Measurements from ENCODE around the gene RAB3C. TPM values are rescaled to one million over a fixed set of nuclear protein-coding genes. Genes with fewer than 3 reads are reported as not detected.

Gene RAB3C
- total RNA-seq, 2 experiments from 2014 or later = not detected

DNA sequence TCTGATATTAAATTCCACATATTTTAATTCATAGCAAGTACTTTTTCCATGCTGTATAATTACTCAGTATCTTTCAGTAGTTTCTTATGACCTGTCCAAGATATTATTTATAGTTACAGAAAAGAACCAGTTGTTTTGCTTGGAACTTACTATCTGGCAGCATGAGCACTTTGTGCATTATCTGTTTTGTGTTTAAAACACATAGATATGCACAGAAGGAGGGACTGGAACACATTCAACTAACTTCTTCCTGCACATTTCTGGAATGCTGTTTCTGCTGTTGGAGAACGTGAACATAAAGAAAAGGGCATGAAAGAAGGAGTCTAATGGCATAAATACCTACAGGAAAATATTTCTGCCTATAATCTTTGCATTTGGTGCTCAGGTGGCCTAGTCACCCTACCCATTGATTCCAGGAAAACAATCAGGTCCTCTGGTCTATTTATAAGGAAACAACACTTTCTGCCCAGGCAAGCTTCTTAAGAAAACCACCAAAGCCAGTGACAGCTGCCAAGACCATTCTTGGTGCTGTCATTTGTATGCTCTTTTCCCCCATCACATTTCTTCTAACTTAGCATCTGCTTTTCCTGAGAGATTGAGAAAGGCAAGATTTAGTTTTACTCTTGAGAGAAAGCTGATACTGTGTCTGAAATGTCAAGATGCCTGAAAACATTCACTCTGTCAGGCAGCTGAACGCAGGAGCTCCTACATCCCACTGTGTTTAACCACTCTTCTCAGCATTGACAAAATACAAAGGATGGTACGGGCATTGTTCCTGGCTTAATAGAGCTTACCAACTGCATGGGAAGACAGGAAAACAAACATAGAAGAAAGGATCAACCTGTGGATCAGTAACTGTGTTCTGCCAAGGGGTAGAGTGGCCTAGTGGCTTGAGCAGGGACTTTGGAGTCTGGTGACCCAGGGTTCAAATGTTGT, 40.3 kb downstream of the RAB3C start:
- no peak overlapping the region for H3K27ac Mint-ChIP-seq
- no peaks in the 10 kb centered on the region for H3K9me3 Mint-ChIP-seq
- H3K4me1 Mint-ChIP-seq (ENCODE audit: low read depth) = no peaks in the 10 kb centered on the region
- TF ChIP-seq, protein P1, sequence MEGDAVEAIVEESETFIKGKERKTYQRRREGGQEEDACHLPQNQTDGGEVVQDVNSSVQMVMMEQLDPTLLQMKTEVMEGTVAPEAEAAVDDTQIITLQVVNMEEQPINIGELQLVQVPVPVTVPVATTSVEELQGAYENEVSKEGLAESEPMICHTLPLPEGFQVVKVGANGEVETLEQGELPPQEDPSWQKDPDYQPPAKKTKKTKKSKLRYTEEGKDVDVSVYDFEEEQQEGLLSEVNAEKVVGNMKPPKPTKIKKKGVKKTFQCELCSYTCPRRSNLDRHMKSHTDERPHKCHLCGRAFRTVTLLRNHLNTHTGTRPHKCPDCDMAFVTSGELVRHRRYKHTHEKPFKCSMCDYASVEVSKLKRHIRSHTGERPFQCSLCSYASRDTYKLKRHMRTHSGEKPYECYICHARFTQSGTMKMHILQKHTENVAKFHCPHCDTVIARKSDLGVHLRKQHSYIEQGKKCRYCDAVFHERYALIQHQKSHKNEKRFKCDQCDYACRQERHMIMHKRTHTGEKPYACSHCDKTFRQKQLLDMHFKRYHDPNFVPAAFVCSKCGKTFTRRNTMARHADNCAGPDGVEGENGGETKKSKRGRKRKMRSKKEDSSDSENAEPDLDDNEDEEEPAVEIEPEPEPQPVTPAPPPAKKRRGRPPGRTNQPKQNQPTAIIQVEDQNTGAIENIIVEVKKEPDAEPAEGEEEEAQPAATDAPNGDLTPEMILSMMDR (IDR thresholded peaks at IDR 0.05) = no peak
- H3K27me3 Mint-ChIP-seq = no peaks in the 10 kb centered on the region
- intact Hi-C loops (cut with DNase I, micrococcal nuclease) = no loop called here
- H3K4me3 Mint-ChIP-seq = no peak overlapping the region
- Histone ChIP-seq H3K27ac (ENCODE audit: low read depth in 1 of 2, low read length in 2 of 2) (no peak overlapping the region), H3K4me3 (ENCODE audit: low read length) (no peak overlapping the region), H3K27me3 (ENCODE audit: control insufficient read depth in 1 of 2, insufficient read depth in 2 of 2, low read length in 2 of 2) (no peaks in the 10 kb centered on the region), H3K9me3 (ENCODE audit: control insufficient read depth in 1 of 2, insufficient read depth in 1 of 2, low read length in 2 of 2) (no peaks in the 10 kb centered on the region), H3K36me3 (ENCODE audit: insufficient read depth, low read length) (no peaks in the 10 kb centered on the region), H3K4me1 (ENCODE audit: insufficient read depth, low read length) (no peaks in the 10 kb centered on the region)
- no peaks in the 10 kb centered on the region for H3K36me3 Mint-ChIP-seq (ENCODE audit: low read depth)
- ChIA-PET POLR2A (no interaction called here), CTCF (no interaction called here)
- DNase-seq (no peak), ATAC-seq (ENCODE audit: poor library complexity) (no peak)

DNA sequence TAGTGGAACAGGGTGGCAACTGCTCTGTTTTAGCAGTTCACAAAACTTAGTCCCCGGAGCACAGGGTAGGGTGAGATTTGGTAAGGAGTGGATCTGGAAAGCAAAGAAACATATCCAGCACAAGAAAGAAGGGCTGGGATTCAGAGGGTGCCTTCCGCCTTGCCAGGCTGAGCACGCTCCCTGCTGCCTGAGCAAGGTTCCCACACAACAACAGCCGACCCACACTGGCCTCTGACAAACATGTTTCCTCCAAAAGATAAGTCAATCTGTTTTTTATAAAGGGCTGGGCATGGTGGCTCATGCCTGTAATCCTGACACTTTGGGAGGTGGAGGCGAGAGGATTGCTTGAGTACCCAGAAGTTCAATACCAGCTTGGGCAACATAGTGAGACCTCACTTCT, 45.8 kb downstream of the RAB3C start:
- CTCF ChIA-PET = interaction anchor here (0.6 to 0.7 kb wide), 2 partner anchors 104 to 926 kb away, joined by 3 read pairs; no protein-coding TSS in a partner anchor
- POLR2A ChIA-PET = interaction anchor here (0.9 kb wide), 1 partner anchor 10 kb away, joined by 4 read pairs; no protein-coding TSS in a partner anchor
- no peak for DNase-seq
- Histone ChIP-seq H3K4me3 (ENCODE audit: low read length) (no peak overlapping the region), H3K27ac (ENCODE audit: low read depth in 1 of 2, low read length in 2 of 2) (no peak overlapping the region), H3K9me3 (ENCODE audit: control insufficient read depth in 1 of 2, insufficient read depth in 1 of 2, low read length in 2 of 2) (no peaks in the 10 kb centered on the region), H3K36me3 (ENCODE audit: insufficient read depth, low read length) (no peaks in the 10 kb centered on the region), H3K27me3 (ENCODE audit: control insufficient read depth in 1 of 2, insufficient read depth in 2 of 2, low read length in 2 of 2) (no peaks in the 10 kb centered on the region), H3K4me1 (ENCODE audit: insufficient read depth, low read length) (no peaks in the 10 kb centered on the region)
- H3K36me3 Mint-ChIP-seq (ENCODE audit: low read depth) = no peaks in the 10 kb centered on the region
- H3K27ac Mint-ChIP-seq = no peak overlapping the region
- no peaks in the 10 kb centered on the region for H3K4me1 Mint-ChIP-seq (ENCODE audit: low read depth)
- no peak for ATAC-seq (ENCODE audit: poor library complexity)
- intact Hi-C loops (cut with DNase I, micrococcal nuclease) = no loop called here
- H3K27me3 Mint-ChIP-seq = no peaks in the 10 kb centered on the region
- no peaks in the 10 kb centered on the region for H3K9me3 Mint-ChIP-seq
- H3K4me3 Mint-ChIP-seq = no peak overlapping the region
- TF ChIP-seq, protein P1 (IDR thresholded peaks at IDR 0.05) = no peak

DNA sequence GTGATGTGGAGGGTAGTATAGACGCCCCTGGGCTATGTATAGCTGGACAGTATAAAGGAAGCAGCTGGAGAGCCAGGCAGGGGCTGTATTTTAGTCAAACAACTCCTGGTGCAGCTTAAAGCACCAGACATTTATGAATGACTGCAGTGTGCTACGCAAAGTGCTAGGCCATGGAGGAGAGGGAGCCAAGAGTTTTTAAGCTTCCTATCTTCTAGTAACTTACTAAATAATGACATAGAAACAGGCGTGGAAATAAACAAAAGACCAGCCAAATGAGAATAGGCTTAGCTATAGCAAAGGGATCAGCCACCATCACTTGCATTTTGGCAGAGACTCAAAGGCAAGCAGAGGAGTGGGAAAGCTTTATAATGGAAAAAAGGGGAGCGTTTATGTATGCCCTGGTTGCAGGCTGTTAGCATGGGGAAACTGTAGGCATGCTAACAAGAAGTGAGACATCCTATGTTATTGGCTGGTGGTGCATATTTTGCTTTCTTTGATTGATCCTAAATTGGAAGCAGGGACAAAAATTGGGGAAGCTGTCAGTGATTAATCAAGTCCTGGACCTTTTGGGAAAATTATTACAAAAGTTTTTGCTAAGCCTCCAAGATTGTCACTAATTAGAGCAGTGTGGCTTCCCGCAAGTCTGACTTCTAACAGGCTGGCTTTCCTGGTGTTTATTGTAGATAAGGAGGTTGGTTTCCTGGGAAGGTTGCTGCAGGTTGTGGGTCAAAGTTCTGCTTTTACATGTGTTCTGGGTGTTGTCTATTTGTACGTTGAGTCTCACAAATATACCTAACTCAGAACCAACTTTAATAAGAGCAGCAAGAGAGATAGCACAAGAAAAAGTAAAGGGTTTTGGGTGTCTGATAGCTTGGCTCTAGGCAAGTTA, 46.6 kb downstream of the RAB3C start:
- no peaks in the 10 kb centered on the region for H3K27me3 ChIP-seq (ENCODE audit: control insufficient read depth in 1 of 2, insufficient read depth in 2 of 2, low read length in 2 of 2)
- Mint-ChIP-seq H3K27me3 (no peaks in the 10 kb centered on the region), H3K27ac (no peak overlapping the region), H3K4me3 (no peak overlapping the region), H3K9me3 (no peaks in the 10 kb centered on the region), H3K4me1 (ENCODE audit: low read depth) (no peaks in the 10 kb centered on the region), H3K36me3 (ENCODE audit: low read depth) (no peaks in the 10 kb centered on the region)
- H3K27ac ChIP-seq (ENCODE audit: low read depth in 1 of 2, low read length in 2 of 2) = no peak overlapping the region
- no peak overlapping the region for H3K4me3 ChIP-seq (ENCODE audit: low read length)
- no peaks in the 10 kb centered on the region for H3K4me1 ChIP-seq (ENCODE audit: insufficient read depth, low read length)
- TF ChIP-seq, protein P1 (IDR thresholded peaks at IDR 0.05) = no peak
- ChIA-PET POLR2A (interaction anchor here (0.9 kb wide), 1 partner anchor 9 kb away, joined by 4 read pairs; no protein-coding TSS in a partner anchor), CTCF (no interaction called here)
- intact Hi-C loops (cut with DNase I, micrococcal nuclease) = no loop called here
- no peaks in the 10 kb centered on the region for H3K36me3 ChIP-seq (ENCODE audit: insufficient read depth, low read length)
- no peak for ATAC-seq (ENCODE audit: poor library complexity)
- no peak for DNase-seq
- no peaks in the 10 kb centered on the region for H3K9me3 ChIP-seq (ENCODE audit: control insufficient read depth in 1 of 2, insufficient read depth in 1 of 2, low read length in 2 of 2)

All from CD4-positive, alpha-beta T cell (primary cell).